NCI-H2029 treated with DMSO at 0.1 percent for 48 hours (cell line): Measurements from ENCODE around the gene UBE2E2.
"Not testable (repeated sequence)": the region's sequence is repeated elsewhere in the genome, so short reads cannot be mapped to it uniquely, and the experiment has no call there.

Experiments
- DNase-seq: peaks from one replicate; lab custom pipeline; 2025; lab: John Stamatoyannopoulos, UW

UBE2E2 gene

GRCh38 chr3:23202921-23203707 lies at the start of gene UBE2E2:
Gene UBE2E2, plus strand, starts transcription at chr3:23203327.
- DNase-seq: no peak

DNA sequence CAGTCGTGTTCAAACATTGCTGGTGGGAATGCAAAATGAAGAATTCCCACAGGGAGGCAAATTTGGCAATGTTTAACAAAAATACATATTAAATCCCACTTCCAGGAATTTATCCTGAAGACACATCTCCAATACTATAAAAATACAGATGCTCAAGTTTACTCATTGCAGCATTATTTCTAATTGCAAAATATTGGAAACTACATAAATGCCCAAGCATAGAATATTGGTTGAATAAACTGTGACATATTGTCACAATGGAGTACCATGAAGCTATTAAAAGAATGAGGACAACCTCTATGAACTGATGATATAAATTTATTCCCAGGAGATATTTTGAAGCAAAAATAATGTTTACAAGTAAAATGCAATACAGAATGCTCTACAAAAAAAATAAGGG lies 49.7 kb upstream of the UBE2E2 start:
- DNase-seq: no peak

DNA sequence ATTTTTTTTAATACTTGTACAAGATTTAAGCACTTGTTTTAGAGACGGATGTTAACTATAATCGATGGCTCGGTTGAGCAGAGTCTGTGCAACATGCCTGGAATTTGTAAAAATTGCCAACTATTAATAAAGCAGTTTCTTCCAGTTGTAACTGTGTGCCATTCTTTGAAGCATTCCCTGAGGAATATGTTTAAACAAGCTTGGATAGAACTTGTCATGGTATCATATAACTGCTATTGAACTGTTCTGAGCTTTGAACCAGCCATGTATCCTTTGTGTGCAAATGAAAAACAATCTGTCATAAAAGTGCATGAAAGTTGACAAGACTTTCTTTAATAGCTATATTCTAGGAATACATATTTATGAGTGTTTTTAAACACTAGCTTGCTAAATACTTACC lies 45.8 kb upstream of the UBE2E2 start:
- DNase-seq: no peak

GRCh38 chr3:23159929-23160328 lies 43.2 kb upstream of the UBE2E2 start:
- no peak for DNase-seq

- DNase-seq: no peak
Measured at GRCh38 chr3:23161308-23161707, 41.8 kb upstream of the UBE2E2 start.

DNA sequence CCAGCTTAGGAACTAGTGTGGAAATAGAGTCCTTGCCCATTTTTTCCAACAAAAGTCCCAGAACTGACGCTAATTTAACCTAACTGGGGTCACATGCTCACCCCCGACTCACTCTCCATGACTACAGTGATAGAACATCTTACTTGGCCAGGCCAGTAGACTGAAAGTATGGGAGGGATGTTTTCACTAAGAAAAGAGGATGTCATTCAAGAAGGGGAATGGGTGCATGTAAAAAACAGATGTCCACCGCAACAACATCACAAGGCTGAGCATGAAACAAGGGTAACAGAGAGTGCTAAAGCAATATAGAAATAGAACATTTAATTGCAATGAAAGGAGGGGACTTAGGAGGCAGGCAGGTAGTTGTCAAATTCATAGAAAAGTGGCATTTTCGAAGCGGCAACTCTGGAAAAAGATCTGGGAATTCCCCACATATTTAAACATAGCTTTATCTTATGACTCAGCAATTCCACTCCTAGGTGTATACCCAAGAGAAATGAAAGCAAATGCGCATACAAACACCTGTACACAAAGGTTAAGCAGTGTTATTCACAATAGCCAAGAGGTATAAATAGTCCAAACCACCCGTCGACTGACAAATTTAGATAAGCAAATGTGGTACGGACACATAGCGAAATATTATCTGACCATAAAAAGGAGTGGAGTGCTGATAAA lies 41.1 kb upstream of the UBE2E2 start:
- DNase-seq: no peak

GRCh38 chr3:23162934-23163333 lies 40.2 kb upstream of the UBE2E2 start:
- no peak for DNase-seq

DNA sequence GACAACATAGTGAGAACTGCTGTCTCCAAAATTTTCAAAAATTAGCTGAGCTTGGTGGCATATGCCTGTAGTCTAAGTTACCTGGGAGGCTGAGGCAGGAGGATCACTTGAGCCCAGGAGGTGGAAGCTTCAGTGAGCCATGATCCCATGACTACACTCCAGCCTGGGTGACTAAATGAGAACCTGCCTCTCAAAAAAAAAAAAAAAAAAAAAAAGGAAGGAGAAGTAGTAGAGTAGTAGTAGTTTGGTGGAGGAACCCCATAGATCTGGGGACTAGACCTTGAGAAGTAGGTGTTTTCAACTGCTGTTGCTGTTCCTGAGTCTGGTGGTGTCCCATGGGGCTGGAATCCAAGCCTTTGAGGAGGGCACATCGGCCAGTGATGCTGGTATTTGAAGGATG lies 38.4 kb upstream of the UBE2E2 start:
- no peak for DNase-seq

DNA sequence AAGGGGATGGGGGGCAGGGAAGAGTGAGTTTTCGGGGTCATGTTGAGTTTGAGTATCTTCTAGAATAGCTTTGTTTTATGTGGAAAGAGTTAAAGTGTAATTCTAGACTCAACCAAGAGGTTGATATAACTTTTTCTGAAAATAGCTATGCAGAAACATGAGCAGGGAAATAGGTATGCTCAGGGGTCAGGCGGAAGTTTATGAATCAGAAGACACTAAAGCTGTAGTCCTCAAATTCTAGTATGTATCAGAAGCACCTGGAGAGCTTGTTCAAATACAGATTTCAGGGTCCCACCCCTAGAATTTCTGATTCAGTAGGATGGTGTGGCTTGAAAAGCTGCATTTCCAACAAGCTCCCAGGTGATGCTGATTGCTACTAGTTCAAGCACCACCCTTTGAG lies 37.6 kb upstream of the UBE2E2 start:
- DNase-seq: no peak

DNA sequence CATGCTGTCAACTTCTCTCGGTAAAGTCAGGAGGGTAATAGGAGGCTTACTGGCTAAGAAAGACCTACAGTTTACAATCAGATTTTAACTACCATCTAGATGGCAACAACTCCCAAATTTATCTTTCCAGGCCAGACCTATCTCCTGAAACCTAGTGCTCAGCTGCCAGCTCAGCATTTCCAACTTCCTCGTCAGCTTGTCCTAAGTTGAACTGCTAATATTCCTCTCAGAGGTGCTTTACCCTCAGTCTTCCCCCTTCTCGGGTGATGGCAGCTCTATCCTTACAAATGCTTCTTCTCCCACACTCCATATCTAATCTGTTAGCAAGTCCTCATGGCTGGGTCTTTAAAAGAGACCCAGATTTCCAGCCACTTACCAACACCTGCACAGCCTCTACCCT lies 36.9 kb upstream of the UBE2E2 start:
- DNase-seq: no peak

- DNase-seq: no peak
Measured at GRCh38 chr3:23166845-23167244, 36.3 kb upstream of the UBE2E2 start.

DNA sequence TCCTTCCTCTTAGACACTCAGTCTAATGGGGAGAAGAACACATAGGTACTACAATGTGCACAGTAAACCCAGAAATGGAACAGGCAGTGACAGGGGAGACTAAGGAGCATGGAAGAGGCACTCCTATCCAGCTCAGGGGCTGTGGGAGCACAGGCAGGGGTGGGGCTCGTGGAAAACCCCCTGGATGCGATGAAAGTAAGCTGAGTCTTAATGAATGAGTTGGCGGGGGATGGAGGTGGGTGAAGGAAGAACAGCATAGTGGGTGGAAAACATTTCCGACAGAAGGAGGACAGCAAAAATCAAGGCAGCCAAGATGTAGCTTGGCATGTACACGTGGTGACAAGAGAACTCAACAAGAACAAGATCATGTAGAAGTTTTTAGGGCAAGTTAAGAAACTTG lies 33.6 kb upstream of the UBE2E2 start:
- no peak for DNase-seq

DNA sequence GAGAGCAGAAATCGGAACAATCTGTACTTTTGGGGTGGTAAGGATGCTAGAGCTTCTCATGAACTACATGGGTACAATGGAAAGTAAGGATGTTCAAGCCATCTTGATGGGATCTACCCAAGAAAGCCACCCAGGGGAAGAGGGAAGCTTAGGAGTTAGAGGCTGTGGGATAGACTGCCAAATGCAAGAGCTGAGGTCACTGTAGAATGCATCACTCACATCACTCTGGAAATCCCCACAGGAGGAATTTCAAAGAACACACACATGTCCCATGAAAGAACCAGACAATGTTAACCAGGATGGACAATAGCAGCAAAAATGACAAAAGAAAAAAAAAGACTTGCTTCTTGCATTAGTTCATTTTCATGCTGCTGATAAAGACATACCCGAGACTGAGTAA lies 32.8 kb upstream of the UBE2E2 start:
- no peak for DNase-seq

- no peak for DNase-seq
Measured at GRCh38 chr3:23172059-23172458, 31.1 kb upstream of the UBE2E2 start.

DNA sequence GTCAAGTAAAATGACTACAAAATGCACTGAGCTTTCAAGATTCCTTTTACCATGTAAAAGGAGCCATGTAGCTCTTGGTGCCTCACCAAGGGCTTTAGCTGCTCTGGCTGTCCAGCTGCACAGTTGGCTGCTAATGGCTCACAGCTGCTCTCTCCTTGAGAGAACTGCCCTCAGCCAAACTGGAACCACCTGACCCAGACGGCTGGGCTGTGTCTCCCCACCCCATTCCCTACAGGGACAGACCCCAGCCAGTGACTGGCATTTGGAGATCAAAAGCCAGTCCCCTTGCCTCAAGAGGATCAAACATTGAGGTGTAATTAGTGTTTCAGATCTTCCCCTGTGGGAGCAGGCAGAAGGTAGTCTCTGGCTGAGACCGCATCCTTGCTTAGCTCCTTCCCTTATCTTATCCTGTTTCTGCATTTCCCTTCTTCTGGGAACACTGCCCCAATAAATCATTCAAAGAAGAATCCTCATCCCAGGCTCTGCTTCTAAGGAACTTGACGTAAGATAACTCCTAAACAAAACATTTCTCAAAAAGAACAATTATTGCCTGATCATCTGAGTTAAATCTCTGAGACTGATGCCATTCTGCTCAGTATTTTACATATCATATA lies 28.6 kb upstream of the UBE2E2 start:
- no peak for DNase-seq

DNA sequence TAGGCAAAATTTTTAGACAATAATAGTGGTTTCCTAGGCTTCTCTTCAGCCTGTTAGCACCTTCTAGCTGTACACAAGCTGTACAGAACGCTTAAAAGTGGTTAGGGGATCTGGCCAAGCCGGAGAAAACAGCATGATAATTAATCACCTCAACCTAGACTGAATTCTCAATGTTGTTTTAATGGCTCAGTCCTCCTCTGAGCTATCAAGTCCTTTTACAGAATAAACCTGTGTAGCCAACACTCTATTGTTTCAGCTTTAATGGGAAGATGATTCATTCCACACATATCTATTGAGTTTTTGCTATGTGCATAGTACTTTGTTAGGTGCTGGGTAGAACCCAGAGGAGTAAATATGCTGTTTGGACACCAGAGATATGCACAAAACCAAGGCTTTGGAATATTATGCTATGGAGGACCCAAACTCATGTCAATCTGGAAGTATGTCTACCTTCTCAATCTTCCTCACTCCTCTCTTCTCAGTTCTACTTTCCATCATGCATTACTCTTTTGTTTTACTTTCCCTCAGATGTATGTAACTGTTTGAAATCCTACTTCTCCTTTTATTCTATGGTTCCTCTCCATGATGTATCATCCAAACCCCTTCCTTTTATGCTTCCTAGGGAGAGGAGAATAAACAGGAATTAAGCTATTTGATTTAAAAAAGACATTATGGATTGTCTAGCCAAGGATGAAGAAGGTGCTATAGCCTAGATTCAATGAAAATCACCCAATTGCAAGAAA lies 27.6 kb upstream of the UBE2E2 start:
- DNase-seq: no peak

GRCh38 chr3:23176839-23177238 lies 26.3 kb upstream of the UBE2E2 start:
- DNase-seq: not testable (repeated sequence)

GRCh38 chr3:23182996-23183513 lies 20.1 kb upstream of the UBE2E2 start:
- DNase-seq: no peak

DNA sequence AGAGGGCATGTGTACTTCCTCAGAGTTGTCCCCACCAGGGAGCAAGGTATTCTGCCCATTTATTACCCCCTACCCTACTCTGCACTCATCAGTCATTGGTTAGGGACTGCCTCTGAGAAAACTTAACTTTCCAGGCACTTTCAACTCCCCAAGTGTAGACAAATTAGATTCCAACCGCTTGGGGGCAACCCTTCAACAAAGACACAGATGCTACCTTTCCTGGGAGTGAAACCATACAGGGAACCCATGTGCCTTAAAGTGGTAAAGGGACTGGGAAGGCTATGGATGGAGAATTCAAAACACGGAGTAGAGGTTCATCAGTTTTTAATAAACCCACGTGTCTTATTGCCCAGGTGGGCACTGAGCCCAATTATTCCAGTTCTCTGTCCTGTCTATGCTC lies 19.4 kb upstream of the UBE2E2 start:
- no peak for DNase-seq

DNA sequence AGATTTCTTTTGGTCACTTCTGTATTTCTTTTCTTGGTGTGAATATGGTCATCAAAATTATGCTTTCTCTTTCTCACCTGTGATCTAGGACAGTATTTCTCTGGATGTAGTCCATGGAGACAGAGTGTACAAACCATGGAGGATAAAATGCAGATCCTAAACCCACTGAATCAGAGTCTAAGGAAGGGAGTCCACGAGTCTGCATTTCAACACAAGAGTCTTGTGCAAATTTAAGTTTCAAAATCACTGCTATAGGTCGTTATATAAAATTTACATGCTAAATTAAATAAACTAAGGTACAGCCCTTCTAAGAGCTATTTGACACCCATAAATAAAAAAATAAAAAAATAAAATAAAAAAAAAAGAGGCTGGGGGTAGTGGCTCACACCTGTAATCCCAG lies 17.3 kb upstream of the UBE2E2 start:
- no peak for DNase-seq

- DNase-seq: no peak
Measured at GRCh38 chr3:23189187-23189586, 13.9 kb upstream of the UBE2E2 start.

GRCh38 chr3:23192816-23193215 lies 10.3 kb upstream of the UBE2E2 start:
- no peak for DNase-seq
